ENCODE data around the gene SLC25A38.
"Not testable (repeated sequence)": the region's sequence is repeated elsewhere in the genome, so short reads cannot be mapped to it uniquely, and the experiment has no call there.

The SLC25A38 gene

GRCh38 chr3:39383045-39383880 is at the start of gene SLC25A38:
TSS of gene SLC25A38 (plus strand) at chr3:39383370. CDS start at chr3:39383725, 355 bp downstream.
- TF ChIP-seq ZNF274 (IDR thresholded peaks at IDR 0.05; ENCODE audit: low read depth, low read length) = no peak
- peak within 1 kb of the TSS; percentile 65 for H3K4me3 ChIP-seq (ENCODE audit: low read length)

- TF ChIP-seq ZNF274 (IDR thresholded peaks at IDR 0.05; ENCODE audit: low read depth, low read length) = no peak
Observed at GRCh38 chr3:39333607-39334006, 49.6 kb upstream of the SLC25A38 start.

GRCh38 chr3:39334205-39334604 is 49.0 kb upstream of the SLC25A38 start:
- TF ChIP-seq ZNF274 (IDR thresholded peaks at IDR 0.05; ENCODE audit: low read depth, low read length) = no peak
- H3K4me3 ChIP-seq (ENCODE audit: low read length) = no peak overlapping the region

More at GRCh38 chr3:39333607-39334006, 49.6 kb upstream of the SLC25A38 start:
- H3K4me3 ChIP-seq (ENCODE audit: low read length) = no peak overlapping the region

DNA sequence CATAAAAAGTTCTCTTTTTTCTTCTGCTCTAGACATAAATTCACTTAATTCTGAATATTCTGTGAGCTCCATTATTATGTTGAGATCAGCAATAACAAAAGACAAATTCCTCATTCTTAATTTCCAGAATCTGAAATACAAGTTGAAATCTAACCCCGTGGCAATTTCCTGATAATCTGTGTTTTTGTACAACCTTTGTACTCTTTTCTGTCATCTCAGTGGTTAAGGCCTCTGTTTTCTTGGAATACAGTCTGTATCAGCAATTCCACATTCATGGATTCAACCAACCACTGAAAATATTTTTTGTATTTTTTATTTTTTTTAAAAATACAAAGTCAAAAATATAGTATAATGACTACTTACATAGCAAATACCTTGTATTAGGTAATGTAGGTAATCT is 45.0 kb upstream of the SLC25A38 start:
- no peak for TF ChIP-seq ZNF274 (IDR thresholded peaks at IDR 0.05; ENCODE audit: low read depth, low read length)
- H3K4me3 ChIP-seq (ENCODE audit: low read length) = no peak overlapping the region

DNA sequence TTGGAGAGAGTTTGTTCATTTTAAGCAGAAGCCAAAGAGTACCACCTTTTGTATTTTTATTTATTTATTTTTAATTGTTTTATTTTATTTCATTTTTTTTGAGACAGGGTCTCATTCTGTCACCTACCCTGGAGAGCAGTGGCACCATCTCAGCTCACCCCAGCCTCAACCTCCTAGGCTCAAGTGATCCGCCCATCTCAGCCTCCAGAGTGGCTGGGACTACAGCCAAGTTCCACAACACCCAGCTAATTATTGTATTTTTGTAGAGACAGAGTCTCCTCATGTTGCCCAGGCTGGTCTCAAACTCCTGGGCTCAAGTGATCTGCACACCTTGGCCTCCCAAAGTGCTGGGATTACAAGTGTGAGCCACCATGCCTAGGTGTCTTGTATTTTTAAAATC is 44.1 kb upstream of the SLC25A38 start:
- no peak for TF ChIP-seq ZNF274 (IDR thresholded peaks at IDR 0.05; ENCODE audit: low read depth, low read length)
- H3K4me3 ChIP-seq (ENCODE audit: low read length) = no peak overlapping the region

- H3K4me3 ChIP-seq (ENCODE audit: low read length) = no peak overlapping the region
- TF ChIP-seq ZNF274 (IDR thresholded peaks at IDR 0.05; ENCODE audit: low read depth, low read length) = no peak
Observed at GRCh38 chr3:39343076-39343717, 40.0 kb upstream of the SLC25A38 start.

- TF ChIP-seq ZNF274 (IDR thresholded peaks at IDR 0.05; ENCODE audit: low read depth, low read length) = no peak
- H3K4me3 ChIP-seq (ENCODE audit: low read length) = no peak overlapping the region
Observed at GRCh38 chr3:39343760-39344159, 39.4 kb upstream of the SLC25A38 start.

GRCh38 chr3:39344746-39345344 is 38.3 kb upstream of the SLC25A38 start:
- no peak overlapping the region for H3K4me3 ChIP-seq (ENCODE audit: low read length)
- no peak for TF ChIP-seq ZNF274 (IDR thresholded peaks at IDR 0.05; ENCODE audit: low read depth, low read length)

DNA sequence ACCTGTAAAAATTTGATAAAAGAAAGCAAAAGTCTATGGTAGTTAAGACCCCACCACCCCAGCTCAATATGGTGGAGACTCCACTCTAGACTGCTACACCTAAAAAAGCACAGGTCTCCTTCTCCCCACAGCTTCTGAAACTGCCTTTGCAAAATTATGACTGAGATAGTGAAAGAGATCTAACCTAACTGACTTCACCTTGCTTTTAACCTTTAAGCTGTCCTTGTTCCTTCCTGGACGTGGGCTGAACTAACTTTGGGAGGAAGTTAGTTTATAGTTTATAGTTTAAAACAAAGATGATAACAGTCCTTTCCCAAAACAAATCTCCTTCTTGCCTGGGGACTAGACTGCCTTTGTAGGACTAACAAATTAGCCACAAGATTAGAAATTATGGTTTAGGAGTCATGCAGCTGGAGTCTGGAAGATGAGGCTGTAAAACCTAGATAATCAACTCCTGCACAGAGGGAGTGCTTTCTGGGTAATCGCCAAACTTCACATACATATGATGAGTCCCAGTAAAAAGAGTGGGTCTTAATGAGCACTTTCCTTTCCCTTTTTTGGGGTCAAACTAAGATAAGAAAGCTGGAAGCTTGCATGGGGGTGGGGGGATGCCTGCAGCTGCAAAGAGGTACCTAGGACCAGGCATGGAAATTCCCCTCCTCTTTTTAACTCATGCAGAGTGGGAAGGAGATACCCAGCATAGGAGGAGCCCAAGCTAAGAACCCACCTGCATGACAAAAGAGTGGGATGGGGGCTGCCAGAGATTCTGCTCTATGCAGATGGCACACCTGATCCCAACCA is 36.2 kb upstream of the SLC25A38 start:
- H3K4me3 ChIP-seq (ENCODE audit: low read length) = no peak overlapping the region
- no peak for TF ChIP-seq ZNF274 (IDR thresholded peaks at IDR 0.05; ENCODE audit: low read depth, low read length)

- no peak for TF ChIP-seq ZNF274 (IDR thresholded peaks at IDR 0.05; ENCODE audit: low read depth, low read length)
- H3K4me3 ChIP-seq (ENCODE audit: low read length) = no peak overlapping the region
Observed at GRCh38 chr3:39347586-39347876, 35.6 kb upstream of the SLC25A38 start.

GRCh38 chr3:39349080-39349479 is 34.1 kb upstream of the SLC25A38 start:
- no peak for TF ChIP-seq ZNF274 (IDR thresholded peaks at IDR 0.05; ENCODE audit: low read depth, low read length)
- H3K4me3 ChIP-seq (ENCODE audit: low read length) = no peak overlapping the region

DNA sequence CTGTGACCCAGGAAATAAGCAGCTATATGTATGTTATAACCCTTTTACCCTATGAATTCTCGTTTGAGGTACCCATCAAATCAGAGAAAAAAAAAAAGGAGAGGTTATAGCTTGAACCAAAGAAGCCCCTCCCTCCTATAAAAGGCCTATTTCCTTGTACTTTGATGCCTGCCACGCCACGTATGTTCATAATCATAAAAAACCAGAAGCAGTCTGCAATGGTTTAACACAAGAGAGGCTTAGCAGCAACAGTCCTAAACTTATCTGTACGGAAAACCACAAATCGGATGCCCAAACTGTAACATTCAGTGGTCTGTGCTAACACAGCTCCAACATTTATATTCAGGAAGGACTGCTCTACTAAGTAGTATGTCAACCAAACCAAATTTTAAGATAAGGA is 32.5 kb upstream of the SLC25A38 start:
- TF ChIP-seq ZNF274 (IDR thresholded peaks at IDR 0.05; ENCODE audit: low read depth, low read length) = no peak
- no peak overlapping the region for H3K4me3 ChIP-seq (ENCODE audit: low read length)

- H3K4me3 ChIP-seq (ENCODE audit: low read length) = not testable (repeated sequence)
Observed at GRCh38 chr3:39351134-39351533, 32.0 kb upstream of the SLC25A38 start.

- not testable (repeated sequence) for H3K4me3 ChIP-seq (ENCODE audit: low read length)
Observed at GRCh38 chr3:39353168-39353927, 29.8 kb upstream of the SLC25A38 start.
